Measurements from ENCODE around the gene FAM181A.
A peak's percentile ranks its signal among the peaks of the same experiment; 100 is the strongest.

FAM181A gene

GRCh38 chr14:93930296-93930988 is 3.3 kb downstream of the FAM181A start:
- DNase-seq, result no peak

GRCh38 chr14:93930989-93931307 is 3.8 kb downstream of the FAM181A start:
- DNase-seq, result no peak

DNA sequence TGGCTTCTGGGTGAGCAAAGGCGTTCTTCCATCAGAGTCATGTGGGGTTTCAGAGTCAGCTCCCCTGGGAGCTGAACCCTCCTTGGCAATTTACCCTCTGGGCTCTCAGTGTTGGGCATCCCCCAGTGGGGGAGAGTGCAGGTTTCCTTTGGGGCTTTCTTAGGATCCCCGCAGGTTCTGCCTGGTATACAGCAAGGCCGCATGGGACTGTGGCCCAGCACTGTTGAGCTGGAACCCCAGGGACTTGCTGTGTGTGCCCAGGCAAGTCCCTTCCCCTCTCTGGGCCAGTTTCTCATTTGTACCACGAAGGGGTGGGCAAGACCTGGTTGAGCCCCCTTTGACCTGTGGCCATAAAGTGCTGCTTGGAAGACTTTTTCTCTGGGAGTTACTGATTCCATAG is 5.5 kb downstream of the FAM181A start:
- no peak for DNase-seq

DNA sequence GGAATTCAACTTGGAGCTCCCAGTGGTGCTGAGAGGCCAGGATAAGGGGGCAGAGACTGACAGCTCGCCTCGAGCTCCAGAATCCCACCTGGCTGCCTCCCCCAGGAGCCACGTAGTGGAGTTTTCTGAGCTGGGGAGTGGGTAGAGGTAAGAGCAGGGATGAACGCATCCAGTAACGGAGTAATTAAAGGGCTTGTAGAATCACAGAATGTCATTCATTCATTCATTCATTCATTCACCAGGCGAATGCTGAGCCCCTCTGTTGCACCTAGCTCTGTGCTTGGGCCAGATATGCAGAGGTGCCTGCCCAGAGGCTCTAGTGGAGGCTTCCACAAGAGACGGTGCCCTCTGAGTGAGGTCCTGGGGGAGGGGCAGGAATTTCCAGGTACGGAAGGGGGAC is 8.1 kb downstream of the FAM181A start:
- no peak for DNase-seq

DNA sequence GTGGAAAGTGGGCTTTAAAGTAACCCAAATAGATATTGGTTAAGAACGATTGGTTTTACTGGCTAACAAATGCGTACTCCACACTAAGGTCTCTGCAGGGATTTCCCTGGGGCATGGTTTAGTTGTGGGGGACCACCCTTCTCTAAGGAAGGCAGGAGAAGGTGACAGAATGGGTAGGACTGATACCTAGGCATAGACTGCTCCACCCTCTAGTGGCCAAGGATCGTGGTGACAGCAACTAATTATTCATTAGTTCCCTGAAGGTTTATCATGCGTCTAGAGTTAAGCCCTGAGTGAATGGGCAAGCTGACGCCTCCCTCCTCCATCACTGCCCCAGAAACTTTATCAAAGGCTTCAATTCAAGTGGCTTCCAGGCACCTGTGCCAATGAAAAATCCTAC is 9.1 kb downstream of the FAM181A start:
- no peak for DNase-seq

DNA sequence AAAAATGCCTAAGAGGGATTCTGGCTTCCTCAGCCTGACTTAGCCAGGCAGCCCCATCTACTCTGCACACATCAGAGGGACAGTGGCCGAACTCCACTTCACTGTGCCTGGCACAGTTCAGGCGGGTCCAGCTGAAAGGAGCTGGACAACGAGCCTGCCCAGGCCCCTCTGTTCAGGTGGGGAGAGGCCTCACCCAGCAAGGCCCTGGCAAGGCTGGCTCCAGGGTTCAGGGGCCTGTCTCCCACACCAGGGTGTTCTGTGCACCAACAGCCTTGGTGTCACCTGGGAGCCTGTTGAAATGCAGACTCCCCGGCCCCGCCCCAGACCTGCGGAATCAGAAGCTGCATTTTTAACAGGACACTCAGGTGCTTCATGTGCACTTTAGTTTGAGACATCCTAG is 9.8 kb downstream of the FAM181A start:
- no peak for DNase-seq

DNA sequence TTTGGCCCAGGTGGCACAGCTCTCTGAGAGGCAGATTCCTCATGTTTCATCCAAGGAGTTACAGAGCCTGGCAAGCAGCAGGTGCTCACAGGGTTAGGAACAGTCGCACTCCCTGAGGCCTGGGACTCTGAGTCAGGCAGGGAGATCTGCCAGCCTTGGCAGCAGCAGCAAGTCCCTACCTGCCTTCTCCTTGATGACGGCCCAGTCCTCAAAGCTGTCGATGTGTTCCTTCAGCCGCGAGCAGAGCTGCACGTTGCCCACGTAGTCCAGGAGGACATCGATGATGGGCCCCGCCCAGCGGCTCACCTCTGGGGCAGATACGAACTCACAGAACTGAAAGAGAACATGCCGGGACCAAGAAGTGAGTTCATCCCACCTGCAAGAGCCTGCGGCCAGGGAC is 10.4 kb downstream of the FAM181A start:
- no peak for DNase-seq

GRCh38 chr14:93938751-93939303 is 11.7 kb downstream of the FAM181A start:
- DNase-seq, result no peak

- peak; percentile 94 for DNase-seq
Measured at GRCh38 chr14:93939304-93940229, 12.4 kb downstream of the FAM181A start.

DNA sequence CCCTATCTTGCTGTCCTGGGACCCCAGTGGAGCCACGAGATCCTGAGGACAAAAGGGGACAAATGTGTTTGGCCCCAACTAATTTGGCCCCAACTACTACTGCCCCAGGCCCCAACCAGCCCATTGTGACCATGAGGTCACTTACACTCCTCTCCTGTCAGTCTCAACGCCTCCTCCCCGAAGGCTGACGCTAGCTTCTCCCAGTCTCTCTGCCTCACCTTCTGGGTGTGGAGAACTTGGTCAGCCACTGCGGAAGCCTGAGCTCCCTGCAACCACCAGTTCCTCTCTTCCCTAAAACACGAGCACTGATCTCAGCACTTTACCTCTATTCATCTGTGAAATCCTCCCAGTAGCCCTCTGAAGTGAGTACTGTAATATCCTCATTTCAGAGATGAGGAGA is 13.3 kb downstream of the FAM181A start:
- no peak for DNase-seq

- no peak for DNase-seq
Measured at GRCh38 chr14:93941293-93941910, 14.3 kb downstream of the FAM181A start.

DNA sequence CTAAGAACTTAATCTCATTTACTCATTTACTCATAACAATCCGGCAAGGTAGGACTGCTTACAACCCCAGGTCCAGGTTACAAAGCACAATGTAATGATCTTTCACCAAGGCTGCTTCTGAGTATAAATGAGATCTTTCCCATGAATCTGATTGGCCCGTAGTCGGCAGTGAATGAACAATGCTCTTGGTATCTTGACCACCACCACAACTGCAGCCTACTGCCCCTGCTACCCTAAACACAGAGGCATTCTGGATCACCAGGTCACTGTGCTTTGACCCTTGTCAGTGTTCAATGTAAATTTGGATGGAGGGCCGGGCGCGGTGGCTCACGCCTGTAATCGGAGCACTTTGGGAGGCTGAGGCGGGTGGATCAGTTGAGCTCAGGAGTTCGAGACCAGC is 15.9 kb downstream of the FAM181A start:
- no peak for DNase-seq

- no peak for DNase-seq
Measured at GRCh38 chr14:93943930-93944329, 16.8 kb downstream of the FAM181A start.

DNA sequence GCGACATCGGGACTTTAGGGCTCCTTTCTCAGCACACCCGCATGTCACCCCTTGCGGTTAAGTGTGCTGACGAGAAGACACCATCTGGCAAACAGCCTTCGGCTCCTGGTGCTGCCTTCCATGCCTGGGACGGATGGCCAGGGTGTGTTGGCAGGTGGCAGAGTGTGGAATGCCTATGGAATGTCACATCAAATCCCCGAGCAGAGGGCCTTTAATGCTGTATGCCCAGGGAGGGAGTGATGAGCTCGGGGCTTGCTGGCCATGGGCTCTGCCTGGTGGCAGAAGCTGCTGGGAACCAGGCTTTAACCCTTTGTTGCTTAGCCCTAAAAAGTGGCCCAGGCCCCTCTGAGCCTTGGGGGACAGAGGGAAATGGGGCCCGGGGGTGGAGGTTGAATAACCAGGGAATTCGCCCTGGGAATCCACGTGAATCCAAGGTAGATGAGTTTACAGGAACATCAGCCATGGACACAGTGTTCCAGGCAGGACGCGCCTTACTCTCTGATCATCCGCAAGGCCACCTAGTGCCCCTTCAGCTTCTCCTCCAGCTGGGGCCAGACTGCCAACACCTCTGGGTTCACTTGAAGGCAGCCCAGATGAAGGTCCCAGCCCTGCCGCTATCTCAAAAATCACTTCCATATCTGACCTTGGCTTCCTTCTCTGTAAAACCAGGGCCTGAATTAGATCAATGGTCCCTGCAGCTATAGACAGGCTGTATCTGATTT is 17.4 kb downstream of the FAM181A start:
- DNase-seq, result no peak

DNA sequence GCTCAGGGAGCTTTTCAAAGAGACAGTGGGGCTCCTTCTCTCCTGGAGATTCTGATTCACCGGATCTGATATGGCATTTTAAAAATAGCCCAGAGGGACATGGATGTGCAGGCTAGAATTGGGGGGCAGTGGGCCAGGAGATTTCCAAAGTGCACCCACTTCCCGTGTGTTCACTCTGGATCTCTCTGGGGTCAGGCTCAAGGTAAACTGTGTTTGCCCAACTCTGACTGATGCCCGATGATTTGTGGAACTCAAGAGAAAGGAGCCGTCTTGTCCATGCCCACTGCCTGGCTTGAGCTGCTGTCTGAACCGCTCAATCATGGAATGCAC is 17.9 kb downstream of the FAM181A start:
- no peak for DNase-seq

DNA sequence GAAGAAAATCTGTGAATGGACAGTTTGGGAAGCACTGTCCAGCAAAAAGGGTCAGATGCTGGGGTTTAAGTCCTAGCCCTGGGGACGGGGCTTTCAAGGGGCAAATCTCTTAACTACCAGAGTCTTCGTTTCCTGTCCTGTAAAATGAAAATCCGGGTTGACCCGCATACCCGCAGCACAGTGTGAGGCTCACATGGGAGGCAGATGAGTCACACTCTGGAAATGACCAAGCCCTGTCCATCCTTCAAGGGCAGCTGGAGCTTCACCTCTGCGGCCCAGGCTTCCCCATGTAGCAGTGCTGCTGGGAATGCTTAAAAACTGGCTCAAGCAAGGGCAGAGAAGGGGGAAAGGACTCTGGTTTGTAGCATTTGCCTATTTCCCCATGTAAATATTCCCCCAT is 19.0 kb downstream of the FAM181A start:
- DNase-seq, result no peak

GRCh38 chr14:93946541-93947090 is 19.5 kb downstream of the FAM181A start:
- no peak for DNase-seq

DNA sequence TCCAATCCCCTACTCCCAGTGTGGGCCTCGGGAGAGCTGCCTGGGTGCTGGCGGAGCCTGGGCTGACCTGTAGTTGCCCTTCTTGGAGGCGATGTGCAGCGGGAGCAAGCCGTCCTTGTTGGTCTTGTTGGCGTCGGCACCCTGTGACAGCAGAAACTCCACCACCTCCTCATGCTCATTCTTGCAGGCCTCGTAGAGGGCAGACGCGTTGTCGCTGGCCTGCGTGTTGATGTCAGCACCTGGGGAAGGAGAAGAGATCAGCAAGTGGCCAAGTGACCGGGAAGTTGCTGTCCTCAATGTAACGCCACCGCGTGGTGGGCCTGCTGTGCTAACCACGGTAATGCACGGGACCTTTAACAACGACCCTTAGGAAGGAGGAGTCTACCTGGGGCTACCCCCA is 20.1 kb downstream of the FAM181A start:
- no peak for DNase-seq

DNA sequence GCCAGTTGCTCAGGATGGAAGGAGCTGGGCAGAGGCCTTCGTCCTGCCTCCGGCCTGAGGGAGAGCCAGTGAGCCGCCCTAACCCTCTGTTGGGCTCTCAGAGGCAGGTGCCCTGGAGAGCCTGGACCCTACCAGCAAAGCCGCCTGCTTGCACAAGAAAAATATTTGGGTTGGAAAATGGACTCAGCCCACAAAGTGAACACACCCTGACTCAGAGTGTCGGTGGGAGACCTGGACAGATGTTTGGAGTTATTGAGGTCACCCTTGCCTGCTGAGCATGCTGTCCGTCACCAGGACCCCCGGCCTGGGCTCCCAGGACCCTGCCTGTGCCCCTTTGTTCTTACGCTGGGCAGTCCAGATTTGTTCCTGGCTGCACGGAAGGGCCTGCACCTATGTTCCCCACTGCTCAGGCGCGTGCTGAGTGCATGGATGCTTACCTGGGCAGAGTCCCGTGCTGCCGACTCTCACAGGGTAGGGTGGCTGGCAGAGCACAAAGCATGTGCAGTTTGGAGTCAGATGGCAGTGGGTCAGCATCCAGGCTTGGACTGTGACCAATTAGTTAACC is 22.4 kb downstream of the FAM181A start:
- DNase-seq, result no peak

DNA sequence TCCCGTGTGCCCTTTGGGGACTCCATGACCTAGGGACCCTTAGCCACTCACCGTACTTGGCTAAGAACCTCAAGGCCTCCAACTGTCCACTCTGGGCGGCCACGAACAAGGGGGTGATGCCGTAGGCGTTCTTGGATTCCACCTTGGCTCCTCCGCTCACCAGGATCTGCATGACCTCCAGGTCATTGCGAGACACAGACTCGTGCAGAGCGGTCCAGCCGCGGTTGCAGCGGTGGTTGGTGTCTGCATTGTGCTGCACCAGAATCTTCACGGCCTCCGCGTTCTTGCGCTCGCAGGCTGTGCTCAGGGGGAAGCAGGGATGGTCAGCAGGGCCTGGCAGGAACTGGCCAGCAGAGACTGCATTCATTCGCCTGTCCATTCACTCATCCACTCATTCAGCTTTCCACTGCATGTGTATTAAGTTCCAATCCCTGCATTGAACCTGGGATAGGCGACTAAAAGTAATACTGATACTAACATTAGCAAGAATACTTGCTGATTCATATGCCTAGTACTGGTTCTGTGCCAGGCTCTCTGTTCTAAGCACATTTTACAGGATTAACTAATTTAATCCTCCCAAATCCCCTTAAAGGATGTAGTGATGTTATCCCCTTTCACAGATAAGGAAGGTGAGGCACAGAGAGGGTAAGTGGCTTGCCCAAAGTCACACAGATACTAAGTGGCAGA is 23.9 kb downstream of the FAM181A start:
- no peak for DNase-seq

DNA sequence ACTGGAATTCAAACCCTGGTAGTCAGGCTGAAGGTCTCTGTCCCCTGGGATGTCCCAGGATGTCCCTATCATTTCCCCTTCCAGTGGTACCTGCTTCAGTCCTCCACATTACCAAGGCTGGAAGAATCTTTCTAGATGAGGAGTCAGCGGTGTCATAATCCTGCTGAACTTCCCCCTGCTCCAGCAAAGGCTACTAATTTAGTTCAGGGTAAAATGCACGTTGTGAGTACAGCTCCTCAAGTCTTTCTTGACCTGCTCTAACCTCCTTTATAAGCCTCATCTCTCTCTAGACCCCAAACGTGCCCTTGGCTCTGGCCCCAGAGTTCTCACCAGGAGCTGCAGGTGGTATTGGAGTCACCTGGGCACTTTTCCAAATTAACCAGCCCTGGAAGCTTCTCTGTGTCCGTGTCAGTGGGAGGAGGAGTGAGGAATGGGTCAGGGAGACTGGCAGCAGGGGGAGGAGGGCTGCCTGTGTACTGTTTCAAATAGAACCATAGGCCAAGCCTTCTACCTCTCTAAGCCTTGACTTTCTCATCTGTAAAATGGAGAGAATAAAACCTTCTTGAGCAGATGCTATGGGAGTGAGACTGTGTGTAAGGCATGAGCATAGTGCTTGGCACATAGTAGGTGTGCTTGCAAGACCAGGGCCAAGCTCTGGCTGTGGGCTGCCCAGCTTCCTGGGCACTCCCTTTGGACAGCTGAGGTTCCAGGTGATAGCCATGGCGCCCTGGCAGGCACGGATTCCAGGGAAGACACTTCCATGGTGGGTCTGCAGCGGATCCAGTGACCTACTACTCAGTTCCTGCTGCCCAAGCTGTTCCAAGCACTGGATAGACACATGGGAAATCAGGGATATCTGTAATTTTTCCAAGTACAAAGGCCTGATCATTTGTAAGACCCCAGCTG is 24.7 kb downstream of the FAM181A start:
- DNase-seq, result no peak
